Naive thymus-derived CD4-positive, alpha-beta T cell (primary cell): ENCODE data around the gene GJA8. TPM values are rescaled to one million over a fixed set of nuclear protein-coding genes. Genes with fewer than 3 reads are reported as not detected.
"Not testable (repeated sequence)": the region's sequence is repeated elsewhere in the genome, so short reads cannot be mapped to it uniquely, and the experiment has no call there.

Source experiments
- ATAC-seq: fragments of 150-1000 bp; cut with Tn5 transposase; 2 replicates; pipeline ENCODE4 v1.10.0; 2021; ENCODE audit warnings: mild to moderate bottlenecking, moderate library complexity
- CTCF ChIA-PET: fragments of 350-600 bp; sonication (Branson Sonifier 250); formaldehyde crosslinking; loops from one replicate; lab custom pipeline; 2021; ENCODE audit warnings: antibody characterized with exemption; lab: Charles Lee
- POLR2A ChIA-PET: fragments of 350-600 bp; sonication (Branson Sonifier 250); formaldehyde crosslinking; loops from one replicate; lab custom pipeline; 2021; ENCODE audit warnings: antibody characterized with exemption, inconsistent platforms; lab: Charles Lee
- DNase-seq, 9 donors: peaks; one replicate each; pipeline versions ENCODE4 v3.0.0 to v3.0.0-alpha.2; 2020 to 2022; ENCODE audit warnings: mixed read lengths in 1 of 9
- H3K27ac ChIP-seq: one replicate; pipeline ENCODE4 v1.7.0; 2013; ENCODE audit warnings: mild to moderate bottlenecking, low read depth, low read length, moderate library complexity
- H3K27me3 ChIP-seq, 2 donors: one replicate each; pipeline ENCODE4 v1.7.0; 2013; ENCODE audit warnings: low read length in 2 of 2, mild to moderate bottlenecking in 2 of 2, moderate library complexity in 2 of 2; ENCODE audit not compliant: control insufficient read depth in 2 of 2, insufficient read depth in 2 of 2
- H3K36me3 ChIP-seq, 3 experiments: 1 replicate in 2 of 3; 2 replicates in 1 of 3; pipeline ENCODE4 v1.7.0; 2013; ENCODE audit warnings: low read length in 3 of 3, mild to moderate bottlenecking in 3 of 3, moderate library complexity in 1 of 3; ENCODE audit not compliant: insufficient read depth in 3 of 3, control insufficient read depth in 2 of 3
- H3K4me1 ChIP-seq, 2 donors: one replicate each; pipeline ENCODE4 v1.7.0; 2013; ENCODE audit warnings: low read length in 2 of 2, mild to moderate bottlenecking in 2 of 2, moderate library complexity in 1 of 2; ENCODE audit not compliant: control insufficient read depth in 2 of 2, insufficient read depth in 2 of 2
- H3K4me3 ChIP-seq: 2 replicates; pipeline ENCODE4 v1.7.0; 2013; ENCODE audit warnings: mild to moderate bottlenecking, low read length
- H3K9me3 ChIP-seq, 3 experiments: 1 replicate in 2 of 3; 2 replicates in 1 of 3; pipeline ENCODE4 v1.7.0; 2013; ENCODE audit warnings: low read length in 3 of 3; ENCODE audit not compliant: control insufficient read depth in 2 of 3
- H3K27ac Mint-ChIP-seq, 9 donors: one replicate each; pipeline ENCODE4 v1.8.0; 2020 to 2022; ENCODE audit warnings: mixed read lengths in 9 of 9, mild to moderate bottlenecking in 8 of 9, moderate library complexity in 5 of 9, inconsistent platforms in 2 of 9
- H3K27me3 Mint-ChIP-seq, 5 donors: one replicate each; pipeline ENCODE4 v1.8.0; 2021 to 2022; ENCODE audit warnings: mixed read lengths in 5 of 5, mild to moderate bottlenecking in 1 of 5
- H3K36me3 Mint-ChIP-seq, 5 donors: one replicate each; pipeline ENCODE4 v1.8.0; 2020 to 2022; ENCODE audit warnings: mixed read lengths in 5 of 5, mild to moderate bottlenecking in 3 of 5, inconsistent platforms in 1 of 5
- H3K4me1 Mint-ChIP-seq, 7 donors: one replicate each; pipeline ENCODE4 v1.8.0; 2020 to 2022; ENCODE audit warnings: mixed read lengths in 7 of 7, mild to moderate bottlenecking in 3 of 7, inconsistent platforms in 1 of 7
- H3K4me3 Mint-ChIP-seq, 10 donors: one replicate each; pipeline ENCODE4 v1.8.0; 2020 to 2022; ENCODE audit warnings: mild to moderate bottlenecking in 10 of 10, mixed read lengths in 10 of 10, moderate library complexity in 6 of 10, inconsistent platforms in 2 of 10
- H3K9me3 Mint-ChIP-seq, 11 donors: one replicate each; pipeline ENCODE4 v1.8.0; 2020 to 2022; ENCODE audit warnings: mixed read lengths in 11 of 11, mild to moderate bottlenecking in 4 of 11, inconsistent platforms in 1 of 11, moderate library complexity in 1 of 11
- intact Hi-C, 2 donors: fragments of 100-400 bp; cut with micrococcal nuclease; formaldehyde crosslinking; loops; one replicate each; pipeline ENCODE4 v1.15.1; 2023
- polyA plus RNA-seq, 2 donors: library from polyadenylated mRNA; unstranded; fragments of 300-500 nt; fragmentation: Illumina TruSeq; gene quantifications; one replicate each; pipeline ENCODE4 v1.2.3, GENCODE V29; 2021
- total RNA-seq, 6 experiments: library from RNA in 5 of 6; stranded (reverse) in 5 of 6; gene quantifications; 1 replicate in 5 of 6; 2 replicates in 1 of 6; pipeline ENCODE4 v1.2.3 and lab custom pipeline; 2021 to 2026

Gene GJA8
- total RNA-seq (not detected), polyA plus RNA-seq (not detected), total RNA-seq (lab: John Stamatoyannopoulos, UW) (not detected)

- H3K4me3 ChIP-seq: no peak within 1 kb of the TSS
- no peak within 1 kb of the TSS for H3K27ac ChIP-seq
- CTCF ChIA-PET: interaction anchor here (1.4 kb wide), 1 partner anchor 10 kb away, joined by 6 read pairs; no protein-coding TSS in a partner anchor
- H3K9me3 ChIP-seq: no peaks in the 10 kb centered on the region
- no peak within 1 kb of the TSS for H3K4me3 Mint-ChIP-seq
- H3K27me3 ChIP-seq: no peaks in the 10 kb centered on the region
- H3K36me3 ChIP-seq: no peaks in the 10 kb centered on the region
- no peaks in the 10 kb centered on the region for H3K36me3 Mint-ChIP-seq
- H3K9me3 Mint-ChIP-seq: no peaks in the 10 kb centered on the region
- intact Hi-C loops: no loop called here
- H3K27ac Mint-ChIP-seq: no peak within 1 kb of the TSS
- H3K4me1 Mint-ChIP-seq: peaks cover 0 to 9% (median 6%) of the 10 kb centered on the region in 7 donors
- DNase-seq (no peak), ATAC-seq (no peak)
- POLR2A ChIA-PET: interaction anchor here (0.7 kb wide), 1 partner anchor 395 kb away, joined by 3 read pairs; no protein-coding TSS in a partner anchor
- no peaks in the 10 kb centered on the region for H3K4me1 ChIP-seq
- peaks cover 0 to 11% (median 0%) of the 10 kb centered on the region in 5 donors for H3K27me3 Mint-ChIP-seq
Observed at GRCh38 chr1:147902253-147902845, at the start of gene GJA8. Gene GJA8 (plus strand): TSS chr1:147902795. CDS start chr1:147907956, 5,161 bp downstream.

DNA sequence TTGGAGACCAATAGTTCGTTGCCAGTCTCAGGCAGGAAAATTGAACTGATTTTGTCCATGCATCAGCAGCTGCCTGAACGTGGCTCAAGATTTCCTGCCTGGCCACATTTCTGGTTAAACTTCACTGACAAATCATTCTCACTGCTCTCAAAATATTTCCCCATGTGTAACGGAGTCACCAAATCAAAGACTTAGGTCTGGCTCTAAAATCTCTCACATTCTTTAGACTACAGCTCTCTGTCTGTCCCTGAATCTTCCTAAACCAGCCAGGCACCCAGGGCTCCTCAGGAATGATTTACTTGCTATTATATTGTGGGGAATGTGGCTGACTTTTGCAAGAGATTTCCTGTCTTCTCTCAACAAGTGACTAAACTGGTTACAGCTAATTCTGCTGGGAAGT is 49.2 kb upstream of the GJA8 start:
- Histone ChIP-seq H3K27me3 (no peaks in the 10 kb centered on the region), H3K4me1 (no peaks in the 10 kb centered on the region), H3K4me3 (no peak overlapping the region), H3K9me3 (no peaks in the 10 kb centered on the region), H3K27ac (no peak overlapping the region), H3K36me3 (no peaks in the 10 kb centered on the region)
- peaks cover 7 to 28% (median 23%) of the 10 kb centered on the region in 5 donors for H3K27me3 Mint-ChIP-seq
- peaks cover 0 to 1% (median 0%) of the 10 kb centered on the region in 7 donors for H3K4me1 Mint-ChIP-seq
- ChIA-PET CTCF (no interaction called here), POLR2A (interaction anchor here (0.6 kb wide), 1 partner anchor 252 kb away, joined by 3 read pairs; no protein-coding TSS in a partner anchor)
- no peak overlapping the region for H3K4me3 Mint-ChIP-seq
- H3K36me3 Mint-ChIP-seq: peaks cover 0 to 4% (median 0%) of the 10 kb centered on the region in 5 donors
- no peak for DNase-seq
- peaks cover 0 to 6% (median 0%) of the 10 kb centered on the region in 11 donors for H3K9me3 Mint-ChIP-seq
- intact Hi-C loops: no loop called here
- no peak for ATAC-seq
- no peak overlapping the region for H3K27ac Mint-ChIP-seq

- CTCF ChIA-PET, H3K9me3 ChIP-seq, H3K4me1 ChIP-seq, H3K4me1 Mint-ChIP-seq, H3K27ac Mint-ChIP-seq, H3K27me3 ChIP-seq, ATAC-seq, intact Hi-C loops, H3K4me3 ChIP-seq, H3K9me3 Mint-ChIP-seq, H3K27ac ChIP-seq, H3K36me3 ChIP-seq, DNase-seq, H3K4me3 Mint-ChIP-seq, H3K36me3 Mint-ChIP-seq: not testable (repeated sequence)
- POLR2A ChIA-PET: interaction anchor here (0.7 kb wide), 1 partner anchor 411 kb away, joined by 3 read pairs; no protein-coding TSS in a partner anchor
- H3K27me3 Mint-ChIP-seq: peaks cover 7 to 35% (median 23%) of the 10 kb centered on the region in 5 donors
Observed at GRCh38 chr1:147854989-147855388, 47.6 kb upstream of the GJA8 start.

DNA sequence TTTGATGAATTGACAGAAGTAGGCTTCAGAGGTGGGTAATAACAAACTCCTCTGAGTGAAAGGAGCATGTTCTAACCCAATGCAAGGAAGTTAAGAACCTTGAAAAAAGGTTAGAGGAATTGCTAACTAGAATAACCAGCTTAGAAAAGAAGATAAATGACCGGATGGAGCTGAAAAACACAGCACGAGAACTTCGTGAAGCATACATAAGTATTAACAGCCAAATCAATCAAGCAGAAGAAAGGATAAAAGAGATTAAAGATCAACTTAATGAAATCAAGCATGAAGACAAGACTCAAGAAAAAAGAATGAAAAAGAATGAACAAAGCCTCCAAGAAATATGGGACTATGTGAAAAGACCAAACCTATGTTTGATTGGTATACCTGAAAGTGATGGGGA is 46.6 kb upstream of the GJA8 start:
- intact Hi-C loops, CTCF ChIA-PET, POLR2A ChIA-PET, H3K27ac Mint-ChIP-seq, H3K36me3 ChIP-seq, H3K27me3 ChIP-seq, H3K27ac ChIP-seq, H3K9me3 Mint-ChIP-seq, H3K4me1 Mint-ChIP-seq, H3K4me3 Mint-ChIP-seq, H3K4me1 ChIP-seq, H3K36me3 Mint-ChIP-seq, DNase-seq, ATAC-seq, H3K9me3 ChIP-seq, H3K4me3 ChIP-seq: not testable (repeated sequence)
- peaks cover 1 to 37% (median 18%) of the 10 kb centered on the region in 5 donors for H3K27me3 Mint-ChIP-seq

GRCh38 chr1:147867204-147867603 is 35.4 kb upstream of the GJA8 start:
- H3K36me3 ChIP-seq, H3K4me3 ChIP-seq, H3K9me3 Mint-ChIP-seq, H3K4me1 Mint-ChIP-seq, CTCF ChIA-PET, POLR2A ChIA-PET, ATAC-seq, H3K4me3 Mint-ChIP-seq, H3K36me3 Mint-ChIP-seq, H3K4me1 ChIP-seq, intact Hi-C loops, H3K27ac Mint-ChIP-seq, H3K27me3 ChIP-seq, H3K27ac ChIP-seq, DNase-seq, H3K9me3 ChIP-seq: not testable (repeated sequence)
- H3K27me3 Mint-ChIP-seq: peaks cover 0 to 28% (median 3%) of the 10 kb centered on the region in 5 donors

DNA sequence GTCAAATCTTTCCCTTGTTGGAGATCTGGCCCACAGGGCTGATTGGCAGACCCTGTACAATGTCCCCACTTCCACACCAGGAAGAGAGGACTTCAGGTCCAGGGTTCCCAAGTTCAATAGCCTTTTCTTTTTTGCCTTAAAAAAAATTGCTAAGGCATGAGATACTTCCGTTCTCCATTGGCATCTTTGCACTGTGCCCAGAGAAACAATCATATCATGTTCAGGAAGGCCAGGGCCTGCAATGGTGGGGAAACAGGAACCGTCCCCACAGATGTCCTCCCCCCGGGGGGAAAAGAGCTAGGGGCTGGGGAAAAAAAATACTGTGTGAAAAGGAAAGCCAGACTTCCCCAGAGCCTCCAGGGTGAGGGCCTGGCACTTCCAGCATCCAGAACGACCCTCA is 24.6 kb upstream of the GJA8 start:
- peaks cover 0 to 4% (median 0%) of the 10 kb centered on the region in 5 donors for H3K36me3 Mint-ChIP-seq
- Histone ChIP-seq H3K27me3 (no peaks in the 10 kb centered on the region), H3K9me3 (no peaks in the 10 kb centered on the region), H3K4me1 (no peaks in the 10 kb centered on the region), H3K36me3 (no peaks in the 10 kb centered on the region), H3K27ac (no peak overlapping the region), H3K4me3 (no peak overlapping the region)
- DNase-seq (no peak), ATAC-seq (no peak)
- H3K27me3 Mint-ChIP-seq: peaks cover 0 to 26% (median 20%) of the 10 kb centered on the region in 5 donors
- ChIA-PET POLR2A (no interaction called here), CTCF (interaction anchor here (1.0 kb wide), 1 partner anchor 15 kb away, joined by 3 read pairs; no protein-coding TSS in a partner anchor)
- no peak overlapping the region for H3K27ac Mint-ChIP-seq
- intact Hi-C loops: no loop called here
- H3K4me3 Mint-ChIP-seq: no peak overlapping the region
- peaks cover 0 to 11% (median 5%) of the 10 kb centered on the region in 11 donors for H3K9me3 Mint-ChIP-seq
- no peaks in the 10 kb centered on the region for H3K4me1 Mint-ChIP-seq

DNA sequence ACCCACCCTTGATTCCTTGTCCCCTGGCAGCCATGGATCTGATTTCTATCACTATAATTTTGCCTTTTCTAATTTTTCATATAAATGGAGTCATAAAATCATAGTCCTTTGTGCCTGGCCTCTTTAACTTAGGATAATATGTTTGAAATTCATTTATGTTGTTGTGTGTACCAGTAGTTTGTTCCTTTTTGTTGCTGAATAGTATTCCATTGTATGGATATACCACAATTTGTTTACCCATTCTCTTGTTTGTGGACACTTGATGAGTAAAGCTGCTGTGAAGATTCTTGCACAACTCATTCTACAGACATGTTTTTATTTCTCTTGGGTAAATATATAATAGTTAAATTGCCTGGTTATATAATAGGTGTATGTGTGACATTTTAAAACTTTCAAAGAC is 22.7 kb upstream of the GJA8 start:
- Histone ChIP-seq H3K27me3 (no peaks in the 10 kb centered on the region), H3K36me3 (no peaks in the 10 kb centered on the region), H3K4me1 (no peaks in the 10 kb centered on the region), H3K9me3 (no peaks in the 10 kb centered on the region), H3K27ac (no peak overlapping the region), H3K4me3 (no peak overlapping the region)
- intact Hi-C loops: no loop called here
- no peak overlapping the region for H3K4me3 Mint-ChIP-seq
- no peaks in the 10 kb centered on the region for H3K4me1 Mint-ChIP-seq
- H3K36me3 Mint-ChIP-seq: peaks cover 0 to 4% (median 0%) of the 10 kb centered on the region in 5 donors
- CTCF ChIA-PET: no interaction called here
- POLR2A ChIA-PET: interaction anchor here (0.6 kb wide), 1 partner anchor 1900 kb away, joined by 4 read pairs; no protein-coding TSS in a partner anchor
- H3K27me3 Mint-ChIP-seq: peaks cover 0 to 26% (median 20%) of the 10 kb centered on the region in 5 donors
- peaks cover 0 to 11% (median 5%) of the 10 kb centered on the region in 11 donors for H3K9me3 Mint-ChIP-seq
- no peak for DNase-seq
- ATAC-seq: no peak
- no peak overlapping the region for H3K27ac Mint-ChIP-seq
